ENCODE data around the gene MASTL. TPM values are rescaled to one million over a fixed set of nuclear protein-coding genes. Genes with fewer than 3 reads are reported as not detected.

Gene MASTL
- total RNA-seq, result 15.3 and 15.8 TPM in 2 replicates

GRCh38 chr10:27155066-27155754, at the start of gene MASTL:
MASTL (plus strand) TSS chr10:27155352; CDS start chr10:27155427, 75 bp downstream.

Other genes starting within 250 kb of the MASTL start
- 3.7 and 4.6 TPM in 2 replicates for gene ANKRD26, start 54.9 kb upstream of the MASTL start, total RNA-seq
- gene YME1L1, start 968 bp upstream of the MASTL start, total RNA-seq, result 89.1 and 106 TPM in 2 replicates
- gene ACBD5, start 85.4 kb downstream of the MASTL start, total RNA-seq, result 9.8 and 12.4 TPM in 2 replicates